Measurements from ENCODE around the gene PTPRE. TPM values are rescaled to one million over a fixed set of nuclear protein-coding genes. Genes with fewer than 3 reads are reported as not detected.
A peak's percentile ranks its signal among the peaks of the same experiment; 100 is the strongest.

PTPRE gene
- total RNA-seq, 5 donors from 2014 or later (not counting 1 experiment from before 2014, with no cell fraction given), result 23.2 to 69.2 (median 32.2) TPM

DNA sequence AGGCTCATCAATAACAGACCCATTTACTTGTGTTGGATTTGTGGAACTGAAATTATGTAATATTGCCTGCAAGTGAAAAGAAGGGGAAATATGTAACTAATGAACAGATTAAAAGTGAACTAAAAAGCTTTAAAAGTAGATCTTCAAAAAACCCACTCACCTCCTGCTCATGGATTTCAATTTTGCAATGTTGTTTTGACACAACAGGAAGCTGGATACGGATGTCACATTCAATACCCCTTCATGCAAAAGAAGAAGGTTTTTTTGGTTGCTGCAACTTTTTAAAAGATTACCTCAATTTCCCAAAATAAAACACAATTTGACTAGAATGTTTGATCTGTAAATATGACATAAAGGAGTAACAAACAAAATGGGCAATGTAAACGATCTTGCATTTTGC, 216.0 kb downstream of the PTPRE start:
- peaks cover 3 to 27% of the 10 kb centered on the region in 2 experiments for H3K4me1 ChIP-seq (ENCODE audit: control insufficient read depth in 1 of 2, extremely low read depth in 1 of 2, insufficient read depth in 2 of 2, low read length in 2 of 2)
- Mint-ChIP-seq H3K9me3 (no peaks in the 10 kb centered on the region), H3K27ac (no peak overlapping the region), H3K27me3 (peaks cover 28 to 33% of the 10 kb centered on the region in 2 donors), H3K36me3 (no peaks in the 10 kb centered on the region), H3K4me1 (peaks cover 21 to 44% (median 22%) of the 10 kb centered on the region in 3 donors), H3K4me3 (no peak overlapping the region)
- H3K36me3 ChIP-seq (ENCODE audit: control insufficient read depth in 2 of 2, extremely low read depth in 1 of 2, insufficient read depth in 1 of 2, low read length in 1 of 2), result no peaks in the 10 kb centered on the region
- ATAC-seq (replicated peaks in 1 of 4) (no peak), DNase-seq (no peak)
- POLR2A ChIA-PET, result interaction anchor here in 1 of 2 donors (0.6 to 0.7 kb wide), 2 partner anchors 28 to 59 kb away, joined by 3 read pairs; no protein-coding TSS in a partner anchor
- peaks cover 0 to 17% of the 10 kb centered on the region in 2 experiments for H3K27me3 ChIP-seq (replicated peaks in 1 of 2; ENCODE audit: control insufficient read depth in 2 of 2, extremely low read depth in 1 of 2, insufficient read depth in 2 of 2, low read length in 1 of 2)
- no peaks in the 10 kb centered on the region for H3K9me3 ChIP-seq
- WGBS (ENCODE audit: insufficient coverage), result no CpG with 5 or more reads among the region's 2 CpGs
- H3K27ac ChIP-seq (ENCODE audit: low read length), result no peak overlapping the region
- H3K4me3 ChIP-seq (ENCODE audit: control insufficient read depth in 1 of 2, extremely low read depth in 1 of 2, low read length in 1 of 2), result no peak overlapping the region
- CTCF ChIA-PET, result interaction anchor here in 1 of 2 donors (0.7 kb wide), 1 partner anchor 33 kb away, joined by 3 read pairs; no protein-coding TSS in a partner anchor

DNA sequence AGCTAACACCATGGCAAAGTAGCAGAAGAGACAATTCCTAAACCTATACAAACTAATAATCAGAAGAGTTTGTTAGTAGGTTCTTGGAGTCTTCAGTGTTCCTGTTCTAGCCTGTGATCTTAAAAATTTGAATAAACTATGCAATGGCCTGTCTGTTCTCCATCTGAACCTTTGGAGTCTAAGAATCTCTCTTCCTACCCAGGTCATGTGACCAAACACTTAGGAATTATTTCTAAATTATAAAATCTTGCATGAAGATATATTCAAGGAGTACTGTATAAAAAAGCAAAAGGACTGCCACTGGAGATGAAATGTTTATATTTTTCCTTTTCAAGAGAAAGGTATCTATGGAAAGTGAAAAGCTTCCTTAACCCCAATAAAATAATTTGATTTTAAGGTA, 216.9 kb downstream of the PTPRE start:
- H3K27me3 Mint-ChIP-seq, result peaks cover 28 to 29% of the 10 kb centered on the region in 2 donors
- no peaks in the 10 kb centered on the region for H3K9me3 Mint-ChIP-seq
- POLR2A ChIA-PET, result no interaction called here
- H3K36me3 Mint-ChIP-seq, result no peaks in the 10 kb centered on the region
- peaks cover 0 to 17% of the 10 kb centered on the region in 2 experiments for H3K27me3 ChIP-seq (replicated peaks in 1 of 2; ENCODE audit: control insufficient read depth in 2 of 2, extremely low read depth in 1 of 2, insufficient read depth in 2 of 2, low read length in 1 of 2)
- H3K27ac ChIP-seq (ENCODE audit: low read length), result no peak overlapping the region
- H3K4me1 Mint-ChIP-seq, result peaks cover 21 to 44% (median 22%) of the 10 kb centered on the region in 3 donors
- H3K9me3 ChIP-seq, result no peaks in the 10 kb centered on the region
- CTCF ChIA-PET, result interaction anchor here (0.6 to 1.1 kb wide), 4 partner anchors 29 to 51 kb away, joined by 3 read pairs; no protein-coding TSS in a partner anchor
- H3K4me3 ChIP-seq (ENCODE audit: control insufficient read depth in 1 of 2, extremely low read depth in 1 of 2, low read length in 1 of 2), result no peak overlapping the region
- no peak overlapping the region for H3K27ac Mint-ChIP-seq
- ATAC-seq (replicated peaks in 1 of 4) (no peak), DNase-seq (no peak)
- H3K36me3 ChIP-seq (ENCODE audit: control insufficient read depth in 2 of 2, extremely low read depth in 1 of 2, insufficient read depth in 1 of 2, low read length in 1 of 2), result no peaks in the 10 kb centered on the region
- H3K4me1 ChIP-seq (ENCODE audit: control insufficient read depth in 1 of 2, extremely low read depth in 1 of 2, insufficient read depth in 2 of 2, low read length in 2 of 2), result peaks cover 3 to 27% of the 10 kb centered on the region in 2 experiments
- H3K4me3 Mint-ChIP-seq, result no peak overlapping the region

DNA sequence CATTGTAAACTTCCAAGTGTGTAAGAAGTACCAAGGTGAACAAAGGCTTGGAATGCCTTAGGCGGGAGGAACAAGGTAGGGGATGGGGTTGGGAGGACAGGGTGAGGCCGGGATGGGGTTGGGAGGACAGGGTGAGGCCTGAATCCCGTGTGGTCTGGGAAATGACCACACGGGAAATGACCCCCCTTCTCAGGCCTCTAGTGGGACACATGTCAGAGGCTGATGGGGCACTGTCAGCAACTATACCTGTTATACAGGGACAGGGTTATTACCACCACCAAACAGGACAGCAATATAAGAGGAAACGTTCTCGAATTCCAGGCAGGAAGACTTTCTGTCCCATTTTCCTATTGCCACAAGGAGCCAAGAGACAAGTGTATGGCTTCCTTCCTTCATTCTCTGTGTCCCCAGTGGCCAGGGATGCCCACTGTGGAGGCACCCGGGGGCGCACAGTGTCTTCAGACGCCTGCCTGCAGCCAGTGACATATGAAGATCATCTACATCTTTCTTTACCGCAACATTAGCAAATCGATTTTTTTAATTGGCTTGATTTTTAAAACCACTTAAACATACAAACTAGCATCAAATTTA, 218.0 kb downstream of the PTPRE start:
- Histone ChIP-seq H3K36me3 (ENCODE audit: control insufficient read depth in 2 of 2, extremely low read depth in 1 of 2, insufficient read depth in 1 of 2, low read length in 1 of 2) (no peaks in the 10 kb centered on the region), H3K27ac (ENCODE audit: low read length) (no peak overlapping the region), H3K4me1 (ENCODE audit: control insufficient read depth in 1 of 2, extremely low read depth in 1 of 2, insufficient read depth in 2 of 2, low read length in 2 of 2) (peaks cover 3 to 27% of the 10 kb centered on the region in 2 experiments), H3K4me3 (ENCODE audit: control insufficient read depth in 1 of 2, extremely low read depth in 1 of 2, low read length in 1 of 2) (peak overlapping the region; percentile 70 to 73), H3K9me3 (no peaks in the 10 kb centered on the region), H3K27me3 (replicated peaks in 1 of 2; ENCODE audit: control insufficient read depth in 2 of 2, extremely low read depth in 1 of 2, insufficient read depth in 2 of 2, low read length in 1 of 2) (peaks cover 0 to 17% of the 10 kb centered on the region in 2 experiments)
- no peaks in the 10 kb centered on the region for H3K36me3 Mint-ChIP-seq
- ChIA-PET CTCF (interaction anchor here in 1 of 2 donors (1.0 to 1.1 kb wide), 2 partner anchors 26 to 30 kb away, joined by 3 read pairs; no protein-coding TSS in a partner anchor), POLR2A (interaction anchor here in 1 of 2 donors (0.6 kb wide), 1 partner anchor 14 kb away, joined by 6 read pairs; no protein-coding TSS in a partner anchor)
- ATAC-seq (replicated peaks in 1 of 4) (no peak), DNase-seq (peak in 1 of 35 experiments; percentile 15)
- no peaks in the 10 kb centered on the region for H3K9me3 Mint-ChIP-seq
- 20% methylated on average over 6 of the region's 11 CpGs for WGBS (ENCODE audit: insufficient coverage)
- peaks cover 21 to 44% (median 22%) of the 10 kb centered on the region in 3 donors for H3K4me1 Mint-ChIP-seq
- peaks cover 28 to 29% of the 10 kb centered on the region in 2 donors for H3K27me3 Mint-ChIP-seq
- H3K27ac Mint-ChIP-seq, result no peak overlapping the region
- H3K4me3 Mint-ChIP-seq, result peak overlapping the region; percentile 78 to 87 (median 82)

DNA sequence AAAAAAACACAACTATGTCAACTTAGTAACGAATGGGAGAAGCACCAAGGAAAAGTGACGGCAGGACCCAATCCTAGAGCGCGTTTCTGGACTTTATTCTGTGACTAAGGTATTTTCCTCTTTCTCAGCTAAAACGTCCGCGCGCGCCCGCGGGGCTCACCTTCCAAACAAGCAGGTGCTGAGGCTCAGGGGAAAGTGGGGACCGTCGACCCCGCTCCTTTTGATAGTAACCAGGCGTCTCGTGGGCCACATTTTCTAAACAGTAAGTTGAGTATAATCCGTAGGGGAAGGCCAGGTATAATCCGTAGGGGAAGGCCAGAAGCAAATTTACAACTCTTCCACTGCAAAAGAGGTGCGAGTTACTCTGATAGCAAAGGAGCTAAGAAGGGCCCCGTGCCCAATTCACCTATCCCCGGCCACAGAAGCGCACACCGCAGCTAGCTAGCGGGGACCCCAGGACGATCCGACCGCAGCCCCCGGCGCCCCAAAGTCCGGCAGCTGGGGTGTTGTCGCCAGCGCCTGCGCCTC, 218.6 kb downstream of the PTPRE start:
- Mint-ChIP-seq H3K4me1 (peaks cover 21 to 44% (median 22%) of the 10 kb centered on the region in 3 donors), H3K4me3 (peak overlapping the region; percentile 78 to 87 (median 82)), H3K27me3 (peaks cover 28 to 29% of the 10 kb centered on the region in 2 donors), H3K36me3 (no peaks in the 10 kb centered on the region), H3K27ac (no peak overlapping the region), H3K9me3 (no peaks in the 10 kb centered on the region)
- ATAC-seq (replicated peaks in 1 of 4) (no peak), DNase-seq (peak in 3 of 35 experiments; percentile 12 to 34 (median 14))
- peaks cover 0 to 17% of the 10 kb centered on the region in 2 experiments for H3K27me3 ChIP-seq (replicated peaks in 1 of 2; ENCODE audit: control insufficient read depth in 2 of 2, extremely low read depth in 1 of 2, insufficient read depth in 2 of 2, low read length in 1 of 2)
- H3K27ac ChIP-seq (ENCODE audit: low read length), result no peak overlapping the region
- peaks cover 3 to 27% of the 10 kb centered on the region in 2 experiments for H3K4me1 ChIP-seq (ENCODE audit: control insufficient read depth in 1 of 2, extremely low read depth in 1 of 2, insufficient read depth in 2 of 2, low read length in 2 of 2)
- ChIA-PET CTCF (interaction anchor here in 1 of 2 donors (0.8 to 1.0 kb wide), 2 partner anchors 25 to 1986 kb away, joined by 3 read pairs; no protein-coding TSS in a partner anchor), POLR2A (interaction anchor here in 1 of 2 donors (0.6 kb wide), 1 partner anchor 22 kb away, joined by 3 read pairs; no protein-coding TSS in a partner anchor)
- no peaks in the 10 kb centered on the region for H3K36me3 ChIP-seq (ENCODE audit: control insufficient read depth in 2 of 2, extremely low read depth in 1 of 2, insufficient read depth in 1 of 2, low read length in 1 of 2)
- WGBS (ENCODE audit: insufficient coverage), result 0% methylated on average over 19 of the region's 33 CpGs
- H3K4me3 ChIP-seq (ENCODE audit: control insufficient read depth in 1 of 2, extremely low read depth in 1 of 2, low read length in 1 of 2), result peak overlapping the region; percentile 70 to 73
- no peaks in the 10 kb centered on the region for H3K9me3 ChIP-seq

DNA sequence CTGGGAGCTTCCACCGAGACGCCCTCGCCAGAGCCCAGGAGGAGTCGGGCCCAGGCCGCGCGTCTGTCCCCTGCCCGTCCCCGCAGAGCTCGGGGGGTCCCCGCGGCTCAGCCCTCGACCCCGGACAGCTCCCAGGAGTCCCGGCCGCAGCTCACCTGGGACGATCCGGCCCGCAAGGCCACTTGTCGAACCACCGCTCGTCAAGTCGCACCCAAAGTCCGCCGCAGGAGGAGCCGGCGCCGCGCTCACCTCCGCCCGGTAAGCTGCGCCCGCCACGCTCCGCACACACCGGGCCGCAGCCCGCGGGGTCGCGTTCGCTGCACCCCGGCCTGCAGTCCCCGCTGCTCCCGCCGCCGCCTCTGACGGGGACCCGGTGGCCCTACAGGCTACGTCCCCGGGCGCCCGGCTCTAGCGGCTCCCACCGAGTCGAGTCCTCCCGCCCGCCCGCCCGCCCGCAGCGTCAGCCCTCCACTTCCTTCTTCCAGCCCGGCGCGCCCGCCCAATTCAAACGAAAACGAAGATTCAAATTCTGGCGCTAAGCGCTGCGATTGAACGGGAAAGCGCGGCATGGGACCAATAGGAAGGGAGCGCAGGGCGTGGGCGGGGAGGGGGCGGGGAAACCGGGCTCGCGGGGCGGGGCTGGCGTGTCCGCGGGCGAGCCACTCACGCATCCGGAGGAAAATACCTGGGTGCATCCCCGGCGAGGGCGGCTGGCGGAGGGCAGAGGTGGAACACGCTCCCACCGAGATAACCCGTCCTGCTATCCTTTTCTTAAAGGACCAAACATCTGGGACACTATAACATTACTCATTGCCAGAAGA, 219.3 kb downstream of the PTPRE start, which contains the start of gene MKI67:
Gene MKI67 (minus strand): TSS at position 480 of the 821 bp plus-strand sequence. CDS start 756 bp downstream, outside the sequence.
- H3K27ac ChIP-seq (ENCODE audit: low read length), result peak within 1 kb of the TSS; percentile 61
- no peaks in the 10 kb centered on the region for H3K9me3 ChIP-seq
- Mint-ChIP-seq H3K4me3 (peak within 1 kb of the TSS; percentile 82 to 87 (median 86)), H3K27ac (peak within 1 kb of the TSS in 1 of 2 donors; percentile 82), H3K27me3 (peaks cover 24 to 28% of the 10 kb centered on the region in 2 donors), H3K36me3 (no peaks in the 10 kb centered on the region), H3K9me3 (no peaks in the 10 kb centered on the region), H3K4me1 (peaks cover 21 to 38% (median 22%) of the 10 kb centered on the region in 3 donors)
- ATAC-seq (replicated peaks in 1 of 4), result peak; percentile 95 to 96 (median 96)
- peaks cover 0 to 17% of the 10 kb centered on the region in 2 experiments for H3K27me3 ChIP-seq (replicated peaks in 1 of 2; ENCODE audit: control insufficient read depth in 2 of 2, extremely low read depth in 1 of 2, insufficient read depth in 2 of 2, low read length in 1 of 2)
- under 1% methylated on average over 85 of the region's 95 CpGs for WGBS (ENCODE audit: insufficient coverage)
- peaks cover 3 to 27% of the 10 kb centered on the region in 2 experiments for H3K4me1 ChIP-seq (ENCODE audit: control insufficient read depth in 1 of 2, extremely low read depth in 1 of 2, insufficient read depth in 2 of 2, low read length in 2 of 2)
- peak; percentile 72 to 95 (median 85) for DNase-seq
- ChIA-PET POLR2A (interaction anchor here in 1 of 2 donors (0.6 kb wide), 1 partner anchor 23 kb away, joined by 3 read pairs; no protein-coding TSS in a partner anchor), CTCF (interaction anchor here (0.5 to 1.5 kb wide), 7 partner anchors 8 to 1985 kb away, joined by 3 to 7 read pairs (median 4); no protein-coding TSS in a partner anchor)
- H3K4me3 ChIP-seq (ENCODE audit: control insufficient read depth in 1 of 2, extremely low read depth in 1 of 2, low read length in 1 of 2), result peak within 1 kb of the TSS; percentile 73 to 85
- H3K36me3 ChIP-seq (ENCODE audit: control insufficient read depth in 2 of 2, extremely low read depth in 1 of 2, insufficient read depth in 1 of 2, low read length in 1 of 2), result no peaks in the 10 kb centered on the region
